H7 (cell line): ENCODE results near the gene SETBP1. TPM values are rescaled to one million over a fixed set of nuclear protein-coding genes. Genes with fewer than 3 reads are reported as not detected.
A peak's percentile ranks its signal among the peaks of the same experiment; 100 is the strongest.

Experiments used
- DNase-seq: peaks from one replicate; pipeline ENCODE4 v3.0.0; 2012
- H3K27me3 ChIP-seq: 2 replicates; pipeline ENCODE4 v1.6.0; 2011; ENCODE audit warnings: mild to moderate bottlenecking, low read length; ENCODE audit not compliant: control insufficient read depth, insufficient read depth
- H3K36me3 ChIP-seq: replicated peaks from 2 replicates; pipeline ENCODE4 v1.5.1; 2011; ENCODE audit warnings: low read length; ENCODE audit not compliant: control insufficient read depth, insufficient read depth
- H3K4me3 ChIP-seq: 2 replicates; pipeline ENCODE4 v1.5.1; 2011; ENCODE audit warnings: low read depth, mild to moderate bottlenecking, control low read depth, low read length, moderate library complexity; ENCODE audit not compliant: insufficient read depth
- total RNA-seq: library from RNA; depleted of rRNA; stranded (reverse); fragments of >200 nt; shearing (Covaris generic); gene quantifications from 2 replicates; pipeline ENCODE4 v1.2.3, GENCODE V29; 2014

Gene SETBP1
- total RNA-seq, 1 experiment from 2014 or later = 1.8 TPM

DNA sequence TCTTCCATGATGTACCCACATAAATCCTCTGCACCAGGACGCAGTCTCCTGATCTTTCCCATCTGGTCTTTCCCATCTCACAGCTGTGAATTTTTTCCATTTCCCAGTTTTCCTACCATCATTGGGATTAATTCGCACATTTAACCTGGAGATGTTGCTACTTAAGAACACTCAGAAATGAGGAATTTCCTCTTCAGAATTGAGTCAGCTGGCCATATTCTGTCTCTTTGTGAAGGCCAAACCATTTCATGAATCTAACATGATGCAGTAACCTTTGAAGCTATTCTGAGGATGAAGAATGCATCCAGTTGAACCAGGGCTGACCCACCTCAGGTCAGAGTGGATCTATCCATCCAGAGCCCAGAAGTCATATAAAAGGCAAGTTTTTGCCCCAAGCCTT lies 326.8 kb downstream of the SETBP1 start:
- Histone ChIP-seq H3K4me3 (no peak overlapping the region), H3K27me3 (no peaks in the 10 kb centered on the region; the same call in 1 of the 2 replicates), H3K36me3 (no peaks in the 10 kb centered on the region)
- DNase-seq = no peak

DNA sequence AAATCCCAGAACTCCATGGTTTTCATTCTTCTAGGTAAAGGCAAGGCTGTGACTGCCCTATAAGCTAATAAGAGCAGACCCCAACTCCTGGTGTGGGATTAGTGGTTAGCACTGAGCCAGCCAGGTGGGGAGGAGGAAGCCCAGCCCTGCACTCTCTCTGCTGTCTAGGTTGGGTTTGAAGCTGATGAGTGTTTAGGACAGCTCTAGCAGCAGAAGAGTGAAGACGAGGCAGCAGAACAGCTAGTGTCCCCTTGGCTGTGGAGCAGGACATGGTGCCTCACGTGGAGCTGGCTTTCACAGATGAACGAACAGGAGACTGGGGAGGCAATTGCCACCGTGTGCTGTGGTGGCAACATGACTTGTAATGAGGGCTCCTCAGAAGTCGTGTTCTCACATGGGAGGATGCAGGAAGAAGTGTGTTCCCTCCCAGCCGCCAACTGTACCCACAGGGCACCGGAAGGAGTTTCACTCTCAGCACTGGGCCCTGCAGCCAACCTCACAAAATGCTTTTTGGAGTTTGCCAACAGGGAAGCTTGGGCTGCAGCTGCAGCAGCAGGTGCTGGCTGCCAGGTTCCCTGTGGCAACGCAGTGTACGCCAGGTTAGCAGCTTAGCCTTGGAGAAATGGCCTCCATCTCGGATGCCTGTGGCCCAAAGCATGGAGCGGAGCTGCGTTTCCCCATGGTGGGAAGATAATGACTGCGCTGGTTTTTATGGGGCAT lies 328.2 kb downstream of the SETBP1 start:
- Histone ChIP-seq H3K27me3 (no peaks in the 10 kb centered on the region; the same call in 1 of the 2 replicates), H3K4me3 (no peak overlapping the region), H3K36me3 (no peaks in the 10 kb centered on the region)
- no peak for DNase-seq

DNA sequence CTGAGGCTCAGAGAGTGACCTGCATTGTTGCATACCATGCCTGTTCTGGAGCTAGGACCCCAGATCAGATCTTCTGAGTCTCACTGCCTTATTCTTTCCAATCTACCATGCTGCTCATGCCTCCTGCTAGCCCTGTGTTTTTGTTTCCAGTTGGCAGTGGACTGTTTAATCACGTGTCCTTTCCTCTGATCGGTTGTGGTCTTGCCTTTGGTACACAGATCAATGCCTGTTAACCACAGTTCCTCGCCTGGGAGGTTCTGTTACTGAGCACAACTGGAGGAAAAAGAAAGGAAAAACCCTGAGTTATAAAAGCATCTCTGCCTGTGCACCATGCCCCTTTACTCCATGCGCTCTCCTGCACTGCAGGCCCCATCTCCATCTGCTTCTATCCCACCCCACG lies 329.1 kb downstream of the SETBP1 start:
- no peak for DNase-seq
- Histone ChIP-seq H3K4me3 (no peak overlapping the region), H3K36me3 (no peaks in the 10 kb centered on the region), H3K27me3 (no peaks in the 10 kb centered on the region; the same call in 1 of the 2 replicates)

DNA sequence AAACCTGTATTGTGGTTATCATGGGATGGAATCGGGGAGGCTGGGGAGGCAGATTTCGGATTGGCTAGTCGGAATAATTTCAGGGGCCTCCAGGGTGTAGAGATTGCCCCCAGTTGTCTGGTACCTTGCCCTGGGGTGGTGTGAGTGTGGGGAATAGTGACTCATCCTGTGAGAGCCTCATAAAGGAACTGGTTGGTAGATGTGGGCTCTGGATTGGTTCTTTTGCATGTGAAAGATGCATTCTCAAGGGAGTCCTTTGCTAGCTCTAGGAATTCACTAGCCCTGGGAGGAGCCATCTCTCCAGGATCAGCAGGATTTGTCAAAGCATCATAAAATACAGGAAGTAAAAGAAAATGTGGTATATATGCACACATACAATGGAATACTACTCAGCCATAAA lies 331.6 kb downstream of the SETBP1 start:
- peak; percentile 18 for DNase-seq

DNA sequence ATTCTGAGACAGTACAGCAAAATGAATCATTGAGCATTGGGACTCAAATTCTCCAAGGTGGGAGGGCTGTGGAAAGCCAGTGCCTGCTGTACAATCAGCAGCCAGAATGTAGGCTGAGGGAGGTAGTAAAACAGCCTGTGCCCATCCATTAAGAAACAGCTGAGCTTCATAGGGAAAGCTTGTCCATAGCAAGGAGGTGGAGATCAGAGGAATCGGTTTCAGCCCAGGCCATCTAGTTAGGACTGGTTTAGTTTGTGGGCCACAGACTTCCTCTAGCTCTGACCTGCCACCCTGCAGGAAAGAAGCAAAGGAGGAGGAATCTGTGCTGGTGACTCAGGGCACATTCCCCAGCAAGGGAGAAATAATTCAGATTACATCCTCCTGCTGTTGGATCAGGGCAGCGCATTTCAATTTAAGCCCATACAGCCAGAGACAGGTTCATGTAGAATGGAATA lies 333.4 kb downstream of the SETBP1 start:
- Histone ChIP-seq H3K4me3 (no peak overlapping the region), H3K27me3 (peaks cover 2% of the 10 kb centered on the region; the same call in 1 of the 2 replicates), H3K36me3 (no peaks in the 10 kb centered on the region)
- peak; percentile 36 for DNase-seq

More for the DNA sequence above, 331.6 kb downstream of the SETBP1 start:
- Histone ChIP-seq H3K27me3 (no peaks in the 10 kb centered on the region; the same call in 1 of the 2 replicates), H3K36me3 (no peaks in the 10 kb centered on the region), H3K4me3 (no peak overlapping the region)

DNA sequence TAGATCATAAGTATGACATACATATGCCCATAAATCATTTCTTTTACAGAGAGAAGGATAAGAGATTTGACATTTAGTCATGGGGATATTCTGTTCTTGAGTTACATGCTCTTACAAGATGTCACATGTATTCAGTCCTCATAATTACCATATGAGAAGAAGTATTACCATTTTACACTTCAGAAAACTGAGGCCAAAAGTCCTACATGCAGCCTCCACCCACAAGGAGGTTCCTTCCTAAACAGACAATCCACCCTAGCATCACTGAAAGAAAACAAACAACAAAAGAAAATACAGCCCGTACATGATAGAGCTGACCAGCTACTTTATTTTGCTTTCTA lies 335.1 kb downstream of the SETBP1 start:
- Histone ChIP-seq H3K4me3 (no peak overlapping the region), H3K36me3 (no peaks in the 10 kb centered on the region), H3K27me3 (peaks cover 2% of the 10 kb centered on the region; the same call in 1 of the 2 replicates)
- DNase-seq = no peak

DNA sequence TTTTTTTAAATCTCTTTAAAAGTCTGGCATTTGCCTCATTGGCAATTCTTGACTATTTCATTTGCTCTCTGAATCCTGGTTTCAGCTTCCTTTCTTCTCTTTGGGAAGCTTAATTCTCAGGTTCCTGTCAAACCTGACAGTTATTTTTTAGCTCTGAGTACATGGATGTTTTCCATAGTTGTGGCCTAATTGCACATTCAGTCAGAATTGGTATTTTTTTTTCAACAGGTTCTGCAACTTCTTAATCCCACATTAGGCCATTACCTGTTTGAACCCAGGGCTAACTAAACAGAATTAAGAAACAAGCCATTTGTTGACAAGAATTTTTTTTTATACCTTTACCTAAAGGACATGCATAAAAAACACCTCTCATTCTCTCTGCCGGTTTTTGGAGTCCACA lies 338.8 kb downstream of the SETBP1 start:
- Histone ChIP-seq H3K36me3 (no peaks in the 10 kb centered on the region), H3K4me3 (no peak overlapping the region), H3K27me3 (peaks cover 2% of the 10 kb centered on the region; the same call in 1 of the 2 replicates)
- DNase-seq = no peak

DNA sequence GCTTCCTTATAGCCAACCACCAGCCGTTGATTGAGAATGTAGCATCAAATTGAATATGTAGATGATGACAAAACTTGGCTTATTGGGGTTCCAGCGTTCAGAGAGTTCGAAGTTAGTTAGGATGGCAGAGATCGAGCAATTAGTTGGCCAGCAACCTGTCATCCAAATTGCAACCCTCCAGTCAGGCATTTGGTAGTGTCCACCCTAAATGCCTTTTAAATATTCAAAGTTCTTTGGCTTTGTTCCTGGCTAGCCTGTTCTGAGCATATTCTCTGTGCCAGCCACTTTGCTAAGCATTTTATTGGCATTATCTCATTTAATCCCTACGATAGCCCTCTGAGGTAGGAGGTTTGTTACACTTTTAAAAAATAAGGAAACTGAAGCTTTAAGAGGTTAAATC lies 342.8 kb downstream of the SETBP1 start:
- peaks cover 2% of the 10 kb centered on the region; the same call in 1 of the 2 replicates for H3K27me3 ChIP-seq
- no peaks in the 10 kb centered on the region for H3K36me3 ChIP-seq
- H3K4me3 ChIP-seq = no peak overlapping the region
- DNase-seq = no peak

DNA sequence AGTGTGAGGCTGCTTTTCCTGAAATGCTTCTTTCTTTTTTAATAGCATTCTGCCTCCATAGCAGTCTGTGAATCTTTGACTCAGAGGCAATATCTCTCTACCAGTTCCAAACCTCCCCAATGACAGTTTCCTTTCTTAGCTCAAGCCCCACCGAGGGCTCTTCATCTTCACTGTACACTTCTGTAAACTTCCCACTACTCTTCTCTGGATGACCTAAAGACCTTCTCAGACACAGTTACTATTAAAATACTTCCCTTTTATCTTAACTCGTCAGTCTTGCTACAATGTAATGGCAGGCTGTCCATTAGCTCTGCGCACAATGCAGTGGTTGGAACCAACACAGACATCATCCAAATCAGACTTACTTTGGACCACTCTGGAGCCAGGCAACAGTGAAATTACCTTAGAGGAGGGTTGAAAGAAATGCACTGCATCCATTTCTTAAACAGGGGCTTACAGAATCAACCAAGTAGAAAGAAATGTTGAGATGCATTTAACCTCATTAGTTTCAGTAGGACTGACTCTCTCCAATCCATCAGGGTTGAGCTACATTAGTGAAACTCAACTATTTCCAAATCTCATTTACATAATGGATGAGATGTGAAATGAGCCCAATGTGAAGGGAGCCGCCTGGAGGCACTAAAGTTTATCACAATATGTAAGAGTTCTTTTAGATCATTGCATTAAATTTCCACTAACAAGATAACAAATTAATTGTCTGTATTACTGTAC lies 343.8 kb downstream of the SETBP1 start:
- Histone ChIP-seq H3K36me3 (no peaks in the 10 kb centered on the region), H3K4me3 (no peak overlapping the region), H3K27me3 (no peaks in the 10 kb centered on the region; the same call in 1 of the 2 replicates)
- no peak for DNase-seq

DNA sequence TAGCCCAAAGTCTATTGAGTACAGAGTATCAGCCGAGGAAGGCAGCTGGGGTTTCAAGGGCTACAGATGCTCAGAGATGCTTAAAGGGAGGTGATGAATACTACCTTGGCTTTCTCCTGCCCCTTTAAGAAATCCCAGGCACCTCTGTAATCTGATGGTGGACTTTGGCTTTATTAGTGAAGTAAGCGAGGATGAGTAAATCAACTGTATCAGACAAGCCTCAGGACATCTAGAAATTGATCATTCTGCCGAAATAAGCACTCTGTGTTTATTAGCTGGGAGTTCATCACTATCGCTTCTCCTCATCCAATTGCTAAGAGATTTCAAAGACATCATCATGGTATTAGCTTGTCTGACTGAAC lies 344.4 kb downstream of the SETBP1 start:
- no peak for DNase-seq
- Histone ChIP-seq H3K36me3 (no peaks in the 10 kb centered on the region), H3K27me3 (no peaks in the 10 kb centered on the region), H3K4me3 (no peak overlapping the region)

DNA sequence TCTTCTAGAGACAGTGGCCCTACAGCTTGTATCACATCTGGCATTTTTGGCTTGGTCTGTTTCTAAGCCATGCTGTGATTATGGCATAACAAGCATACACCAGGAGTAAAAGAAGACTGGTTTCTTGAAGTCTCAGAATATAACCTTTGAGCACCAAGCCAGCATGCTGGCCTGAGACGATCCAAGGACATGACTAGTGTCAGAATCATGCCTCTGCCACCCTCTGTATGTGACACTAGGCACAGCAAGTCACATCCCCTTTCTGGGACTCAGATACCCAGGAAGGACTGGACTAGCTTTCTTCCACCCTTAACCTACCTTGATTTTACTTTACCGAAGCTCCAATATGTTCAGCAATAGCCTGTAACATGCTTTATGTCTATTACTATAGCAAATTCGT lies 345.5 kb downstream of the SETBP1 start:
- Histone ChIP-seq H3K36me3 (no peaks in the 10 kb centered on the region), H3K27me3 (no peaks in the 10 kb centered on the region), H3K4me3 (no peak overlapping the region)
- DNase-seq = peak; percentile 16

DNA sequence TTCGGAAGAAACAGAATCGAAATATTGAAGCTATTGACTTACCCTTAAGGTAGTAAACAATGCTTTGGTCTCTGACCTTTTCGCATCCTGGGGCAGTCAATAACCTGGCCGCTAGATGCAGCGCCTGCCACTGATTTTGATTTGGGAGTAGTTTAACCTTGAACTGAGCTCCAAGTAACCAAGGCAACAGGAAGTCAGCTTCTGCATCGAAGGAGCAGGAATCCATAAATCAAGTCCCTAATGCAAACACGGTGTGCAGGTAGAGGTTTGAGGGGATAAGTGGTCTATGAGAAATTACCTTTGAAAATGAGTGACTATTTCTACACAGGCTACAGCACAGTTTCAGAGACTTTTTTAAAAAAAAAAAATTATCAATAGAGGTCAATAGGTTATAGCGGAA lies 353.5 kb downstream of the SETBP1 start:
- no peak overlapping the region for H3K4me3 ChIP-seq
- no peaks in the 10 kb centered on the region for H3K36me3 ChIP-seq
- DNase-seq = no peak
- H3K27me3 ChIP-seq = no peaks in the 10 kb centered on the region

DNA sequence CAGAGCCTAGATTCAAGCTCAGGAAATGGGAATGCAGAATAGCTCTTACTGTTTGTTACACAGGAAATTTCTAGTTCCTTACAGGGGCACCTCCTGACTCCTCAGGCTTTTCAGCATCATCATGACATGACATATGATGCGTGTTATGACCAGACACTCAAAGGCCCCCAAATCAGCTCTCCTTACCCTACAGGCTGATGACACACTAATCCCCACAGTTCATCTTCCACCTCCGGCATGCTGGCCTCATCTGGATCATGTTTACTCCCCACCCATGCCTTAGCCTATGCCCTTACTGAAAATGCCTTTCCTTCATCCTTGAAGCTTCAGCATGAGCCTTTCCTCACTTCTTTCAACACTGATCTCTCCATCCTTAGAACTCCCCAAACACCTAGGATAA lies 356.9 kb downstream of the SETBP1 start:
- DNase-seq = no peak
- Histone ChIP-seq H3K4me3 (no peak overlapping the region), H3K27me3 (no peaks in the 10 kb centered on the region), H3K36me3 (no peaks in the 10 kb centered on the region)

DNA sequence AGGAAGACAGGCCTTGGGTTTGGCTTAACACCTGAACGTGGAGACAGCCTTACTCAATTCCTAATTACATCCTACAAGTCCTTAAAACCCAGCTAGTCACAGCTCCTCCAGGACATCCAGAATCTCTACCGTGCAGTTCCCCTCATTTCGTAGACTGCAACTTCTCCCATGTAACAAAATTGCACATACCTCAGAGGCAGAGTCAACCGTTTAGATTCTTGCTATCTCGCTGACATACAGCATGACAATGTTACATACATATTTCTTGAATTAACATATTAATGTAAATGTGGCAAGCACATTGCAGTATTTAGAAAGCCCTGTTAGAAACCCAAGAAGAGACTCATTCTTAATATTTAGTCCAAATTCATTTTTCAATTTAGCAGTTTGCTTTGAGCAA lies 358.7 kb downstream of the SETBP1 start:
- no peak overlapping the region for H3K4me3 ChIP-seq
- DNase-seq = no peak
- no peaks in the 10 kb centered on the region for H3K36me3 ChIP-seq
- H3K27me3 ChIP-seq = no peaks in the 10 kb centered on the region

DNA sequence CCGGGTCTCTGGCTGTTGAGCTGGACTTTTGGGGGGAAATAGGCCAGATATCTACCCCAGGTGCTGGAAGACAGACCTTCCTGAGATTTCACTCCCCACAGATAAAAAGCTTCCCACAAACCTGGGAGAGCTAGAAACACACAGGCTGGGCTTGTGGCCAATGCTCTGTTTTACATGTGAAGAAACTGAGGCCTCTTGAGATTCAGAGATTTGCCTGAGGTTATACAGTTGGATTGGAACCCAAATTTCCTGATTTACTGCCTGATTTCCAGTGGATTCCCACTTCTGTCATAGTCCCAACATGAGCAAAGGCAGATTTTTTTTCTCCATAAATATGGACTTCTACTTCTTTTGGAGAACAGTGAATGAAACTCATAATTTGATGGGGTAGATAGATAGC lies 360.2 kb downstream of the SETBP1 start:
- H3K27me3 ChIP-seq = no peaks in the 10 kb centered on the region

More for the DNA sequence above, 360.2 kb downstream of the SETBP1 start:
- DNase-seq = no peak
- Histone ChIP-seq H3K36me3 (no peaks in the 10 kb centered on the region), H3K4me3 (no peak overlapping the region)
